ENCODE results near the gene TSC2.

- no peak for TF ChIP-seq CTCF (IDR thresholded peaks at IDR 0.05)
- no peak for TF ChIP-seq POLR2A (IDR thresholded peaks at IDR 0.05)
Observed at GRCh38 chr16:2006317-2006716, 41.5 kb upstream of the TSC2 start.
